Stimulated activated CD8-positive, alpha-beta memory T cell treated with anti-CD3 and anti-CD28 coated beads, Interleukin-15, amount 100 ng/mL, for 24 hours (primary cell): ENCODE results near the gene SH3BP4.

Experiments used
- DNase-seq: peaks from one replicate; pipeline ENCODE4 v3.0.0-alpha.2; 2020; ENCODE audit warnings: low read depth

SH3BP4 gene

DNA sequence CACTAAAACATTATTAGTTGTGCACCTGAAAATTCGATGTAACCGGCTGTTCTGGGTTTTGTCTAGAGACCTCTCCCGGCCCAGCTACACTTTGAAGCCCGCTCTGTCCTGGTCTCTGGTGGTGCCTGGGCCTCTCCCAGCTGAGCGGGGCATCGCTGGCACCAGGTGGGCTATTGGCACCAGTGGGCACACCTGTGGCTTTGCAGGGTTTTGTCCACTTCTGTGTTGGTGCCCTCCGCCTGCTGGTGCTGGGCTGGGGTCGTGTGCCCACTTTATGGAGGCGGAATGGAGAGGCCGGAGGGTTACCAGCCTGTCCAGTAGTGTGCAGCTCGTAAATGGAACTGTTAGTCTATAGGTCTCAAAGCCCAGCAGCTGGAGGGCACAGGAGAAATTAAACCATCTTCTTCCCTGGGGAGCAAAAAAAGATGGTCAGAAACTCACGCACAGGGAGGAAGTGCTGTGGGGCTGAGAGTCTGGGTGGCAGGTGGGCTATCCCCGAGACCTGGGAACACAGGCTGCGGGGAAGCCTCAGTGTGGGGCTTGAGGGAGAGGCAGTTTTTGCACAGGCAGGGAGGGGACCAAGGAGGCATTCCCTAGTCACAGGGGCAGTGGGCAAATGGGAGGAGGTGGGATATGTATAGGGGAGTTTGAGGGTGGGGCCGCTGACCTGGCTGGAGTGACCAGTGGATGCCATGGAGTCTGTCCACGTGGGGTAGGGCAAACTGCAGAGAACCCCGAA, 30.4 kb downstream of the SH3BP4 start:
- no peak for DNase-seq

DNA sequence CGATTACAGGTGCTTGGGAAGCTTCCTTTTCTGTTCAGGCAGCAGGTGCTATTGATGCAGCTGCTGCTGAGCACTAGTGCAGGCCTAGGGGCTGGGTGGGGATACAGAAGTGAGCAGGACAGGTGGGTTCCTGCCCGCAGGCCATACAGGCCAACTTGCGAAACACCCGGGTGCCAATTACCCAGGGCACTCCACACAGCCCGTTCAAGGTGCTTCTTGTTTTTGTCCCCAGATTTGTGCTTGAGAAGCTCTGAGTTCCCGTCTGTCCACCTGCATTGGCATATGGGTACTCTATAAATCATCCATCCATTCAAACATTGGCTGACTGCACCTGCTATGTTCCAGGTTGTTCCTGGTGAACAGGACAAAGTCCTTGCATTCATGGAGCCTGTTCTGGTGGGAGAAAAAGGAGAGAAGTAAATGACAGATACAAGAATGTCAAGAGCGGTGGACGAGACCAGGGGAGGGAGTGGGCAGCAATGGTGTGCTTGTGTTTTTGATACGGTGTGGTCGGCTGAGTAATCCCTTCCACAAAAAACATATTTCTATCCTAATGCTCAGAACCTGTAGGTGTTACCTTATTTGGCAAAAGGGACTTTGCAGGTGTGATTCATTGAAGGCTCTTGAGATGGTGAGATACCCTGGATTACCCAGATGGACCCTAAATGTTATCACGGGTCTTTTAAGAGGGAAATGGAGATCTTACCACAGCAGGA, 31.4 kb downstream of the SH3BP4 start:
- DNase-seq = no peak

DNA sequence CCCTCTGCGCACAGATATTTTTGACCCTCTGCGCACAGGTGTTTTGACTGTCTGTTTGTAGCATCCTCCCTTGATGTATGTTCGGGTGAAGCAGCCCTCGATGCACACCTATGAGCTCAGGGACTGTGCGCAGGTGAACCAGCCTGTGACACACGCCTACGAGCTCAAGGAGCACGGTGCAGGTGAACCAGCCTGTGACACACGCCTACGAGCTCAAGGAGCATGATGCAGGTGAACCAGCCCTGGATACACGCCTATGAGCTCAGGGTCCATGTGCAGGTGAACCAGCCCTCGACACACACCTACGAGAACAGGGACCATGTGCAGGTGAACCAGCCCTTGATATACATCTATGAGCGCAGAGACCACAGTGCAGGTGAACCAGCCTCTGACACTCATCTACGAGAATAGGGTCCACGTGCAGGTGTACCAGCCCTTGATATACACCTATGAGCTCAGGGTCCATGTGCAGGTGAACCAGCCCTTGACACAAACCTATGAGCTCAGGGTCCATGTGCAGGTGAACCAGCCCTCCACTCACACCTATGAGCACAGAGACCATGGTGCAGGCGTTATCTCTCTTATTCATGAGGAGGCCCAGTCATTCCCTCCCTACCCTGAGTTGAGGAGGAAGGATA, 33.9 kb downstream of the SH3BP4 start:
- DNase-seq = no peak

DNA sequence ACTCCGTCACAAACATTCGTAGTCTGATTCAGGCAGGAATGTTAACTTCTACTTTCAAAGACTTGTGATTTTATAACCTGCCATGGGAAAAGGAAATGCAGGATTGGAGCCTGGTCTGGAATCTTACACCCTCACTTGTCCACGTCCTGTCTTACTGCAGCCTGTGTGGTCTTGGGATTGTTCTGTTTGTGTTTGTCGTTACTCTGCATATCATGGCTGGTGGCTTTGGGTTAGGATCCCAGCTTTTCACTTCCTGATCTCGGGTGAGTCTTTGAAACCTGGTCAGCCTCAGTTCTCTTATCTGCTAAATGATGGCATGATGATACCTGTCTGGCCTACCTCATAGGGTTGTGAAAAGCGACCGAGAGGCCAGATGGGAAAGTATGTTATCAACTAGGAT, 34.6 kb downstream of the SH3BP4 start:
- no peak for DNase-seq

DNA sequence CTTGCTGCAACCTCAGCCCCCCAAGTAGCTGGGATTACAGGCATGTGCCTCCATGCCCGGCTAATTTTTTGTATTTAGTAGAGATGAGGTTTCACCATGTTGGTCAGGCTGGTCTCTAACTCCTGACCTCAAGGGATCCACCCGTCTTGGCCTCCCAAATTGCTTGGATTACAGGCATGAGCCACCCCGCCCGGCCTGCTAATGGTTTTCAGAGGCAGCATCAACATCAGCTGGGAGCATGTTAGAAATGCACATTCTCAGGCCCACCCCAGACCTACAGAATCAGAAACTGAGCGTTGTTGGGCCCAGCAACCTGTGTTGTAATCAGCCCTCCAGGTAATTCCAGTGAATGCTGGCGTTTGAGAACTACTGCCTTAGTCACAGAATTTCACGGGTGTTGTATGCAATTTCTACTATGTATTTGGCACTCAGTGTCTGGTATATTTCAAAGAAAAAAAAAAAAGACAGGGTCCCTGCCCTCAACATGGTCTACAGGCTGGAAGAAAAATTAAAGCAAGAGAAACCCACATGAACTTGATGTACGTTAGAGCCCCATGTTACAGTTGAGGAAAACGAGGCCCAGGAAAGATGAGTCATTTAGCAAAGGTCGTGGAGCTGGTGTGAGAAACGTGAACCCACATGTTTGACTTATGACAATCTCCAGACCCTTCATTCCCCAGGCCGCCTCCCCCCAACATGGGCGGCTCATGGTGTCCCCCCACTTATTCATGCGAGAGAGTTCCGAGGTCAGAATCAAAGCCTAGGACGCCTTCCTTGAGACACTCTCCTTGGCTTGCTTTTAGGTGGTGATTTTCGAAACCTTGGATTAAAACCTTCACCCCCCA, 35.3 kb downstream of the SH3BP4 start:
- no peak for DNase-seq

DNA sequence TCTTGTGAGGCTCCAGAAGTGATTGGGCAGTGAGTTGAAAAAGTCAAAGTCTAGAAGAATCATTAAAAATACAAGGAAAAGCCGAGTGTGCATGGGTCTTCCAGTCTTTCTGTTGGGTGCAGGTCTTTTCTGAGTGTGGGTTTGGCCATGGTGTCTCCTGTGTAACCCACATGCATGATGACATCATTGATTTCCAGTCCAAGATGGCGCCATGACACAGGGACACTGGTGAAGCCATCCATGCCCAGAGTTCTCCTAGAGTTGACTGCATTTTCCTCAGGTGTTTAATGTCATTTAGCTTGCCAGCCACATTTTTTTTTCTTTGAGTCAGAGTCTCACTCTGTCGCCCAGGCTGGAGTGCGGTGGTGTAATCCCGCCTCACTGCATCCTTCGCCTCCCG, 35.9 kb downstream of the SH3BP4 start:
- DNase-seq = no peak

DNA sequence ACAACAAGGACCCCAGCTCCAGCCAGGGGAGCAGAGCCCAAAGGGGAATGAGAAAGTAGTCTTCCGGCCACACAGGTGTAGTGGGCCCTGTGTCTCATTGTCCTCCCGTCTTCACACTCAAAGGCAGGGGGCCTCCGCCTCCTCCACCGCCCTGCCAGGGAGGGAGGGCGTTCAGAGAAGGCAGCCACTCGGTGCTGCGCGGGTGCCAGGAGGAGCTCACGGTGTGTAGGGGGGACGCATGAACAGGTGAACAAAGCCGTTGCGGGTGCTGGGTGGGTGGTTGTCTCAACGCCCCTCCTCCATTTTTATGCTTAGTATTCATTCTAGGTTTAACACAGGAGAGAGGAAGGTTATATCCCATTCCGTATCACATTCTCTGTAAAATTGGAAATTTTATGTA, 36.7 kb downstream of the SH3BP4 start:
- no peak for DNase-seq

DNA sequence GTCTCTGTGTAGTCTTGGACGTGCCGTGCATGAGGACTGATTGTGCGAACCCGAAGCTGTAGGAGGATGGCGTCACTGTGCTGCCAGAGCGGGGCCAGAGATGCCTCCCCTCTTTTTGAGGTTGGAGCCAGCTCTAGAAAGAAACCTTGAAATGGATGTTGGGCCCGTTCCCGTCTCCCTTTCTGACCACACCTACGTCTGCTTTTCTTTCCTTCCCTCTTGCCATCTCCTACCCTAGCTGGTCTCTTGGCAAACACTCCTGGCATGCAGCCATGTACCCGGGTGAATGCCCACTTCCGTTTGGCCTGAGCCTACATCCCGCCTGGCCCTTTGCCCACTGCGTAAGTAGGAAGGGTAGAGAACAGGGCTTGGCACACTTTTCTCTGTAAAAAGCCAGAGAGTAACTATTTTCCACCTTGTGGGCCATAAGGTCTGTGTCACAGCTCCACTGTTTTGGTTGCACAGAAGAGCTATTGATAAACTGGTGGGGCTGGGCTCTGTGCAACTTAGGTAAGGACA, 37.4 kb downstream of the SH3BP4 start:
- no peak for DNase-seq

DNA sequence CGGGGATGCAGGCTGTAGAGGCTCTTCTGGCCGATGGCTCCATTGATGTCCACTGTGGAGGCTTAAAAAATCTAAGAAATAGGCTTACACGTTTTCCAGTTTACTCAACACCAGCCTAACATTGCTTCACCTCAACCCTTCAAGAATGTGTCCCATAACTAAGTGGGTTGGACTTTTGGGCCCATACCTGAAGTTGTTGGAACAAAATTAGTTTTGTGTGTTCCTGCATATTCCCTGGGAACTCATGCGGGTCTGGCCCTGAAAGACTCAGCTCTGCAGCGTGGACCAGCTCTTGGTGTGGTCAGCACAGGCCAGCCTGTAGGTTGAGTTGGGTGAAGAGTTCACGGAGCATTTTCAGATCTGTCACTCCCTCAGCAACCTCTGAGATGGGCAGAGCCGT, 38.5 kb downstream of the SH3BP4 start:
- DNase-seq = no peak

DNA sequence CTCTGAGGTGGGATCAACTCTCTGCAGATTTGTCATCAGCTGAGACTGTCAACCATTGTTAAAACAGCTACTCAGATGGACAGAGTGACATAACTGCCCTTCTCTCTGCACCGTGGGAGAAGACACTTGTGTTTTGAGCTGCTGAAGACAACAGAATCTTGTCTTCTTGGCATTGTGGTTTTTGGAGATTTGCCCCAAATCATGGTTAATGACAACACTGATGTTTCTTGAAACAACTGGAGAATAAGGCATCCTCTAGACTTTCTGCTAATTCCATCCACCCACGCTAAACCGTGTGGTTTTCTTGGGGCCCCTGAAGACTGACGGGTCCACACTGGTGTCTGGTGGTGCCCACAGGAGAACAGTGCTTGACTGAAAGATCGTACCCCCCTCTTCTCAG, 39.5 kb downstream of the SH3BP4 start:
- DNase-seq = no peak

DNA sequence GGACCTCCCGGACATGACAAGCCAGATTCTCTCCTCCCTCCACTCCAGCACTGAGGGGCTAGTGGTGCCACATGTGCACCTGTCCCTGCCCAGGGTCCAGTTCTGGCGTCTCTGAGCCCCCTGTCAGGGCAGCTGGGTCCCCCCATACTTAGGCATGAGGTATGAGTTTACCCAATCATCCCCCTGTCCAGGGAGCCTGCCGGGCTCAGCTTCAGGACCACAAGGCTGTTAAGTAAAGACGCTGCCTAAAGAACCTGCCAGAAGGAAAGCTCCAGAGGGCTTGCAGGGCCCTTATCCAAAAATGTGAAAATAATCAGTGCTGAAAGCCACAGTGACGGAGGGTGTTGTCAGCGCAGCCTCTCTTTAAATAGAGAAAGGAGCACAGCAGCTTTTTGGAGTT, 40.0 kb downstream of the SH3BP4 start:
- DNase-seq = no peak

DNA sequence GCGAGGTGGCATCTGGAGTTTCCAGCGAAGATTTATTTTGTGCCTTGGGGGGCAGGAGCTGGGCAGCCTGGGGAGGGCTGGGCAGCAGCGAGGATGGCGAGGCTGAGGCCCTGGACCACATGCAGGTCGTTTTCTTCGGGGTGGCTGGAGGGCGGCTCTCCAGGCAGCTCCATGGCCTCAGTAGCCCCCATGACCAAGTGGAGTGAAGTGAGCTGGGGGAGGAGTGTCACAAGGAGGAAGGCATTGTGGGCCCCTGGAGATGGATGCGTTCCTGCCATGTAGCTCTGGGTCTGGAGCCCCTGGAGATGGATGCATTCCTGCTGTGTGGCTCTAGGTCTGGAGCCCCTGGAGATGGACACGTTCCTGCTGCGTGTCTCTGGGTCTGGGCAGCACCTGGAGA, 40.4 kb downstream of the SH3BP4 start:
- DNase-seq = no peak

DNA sequence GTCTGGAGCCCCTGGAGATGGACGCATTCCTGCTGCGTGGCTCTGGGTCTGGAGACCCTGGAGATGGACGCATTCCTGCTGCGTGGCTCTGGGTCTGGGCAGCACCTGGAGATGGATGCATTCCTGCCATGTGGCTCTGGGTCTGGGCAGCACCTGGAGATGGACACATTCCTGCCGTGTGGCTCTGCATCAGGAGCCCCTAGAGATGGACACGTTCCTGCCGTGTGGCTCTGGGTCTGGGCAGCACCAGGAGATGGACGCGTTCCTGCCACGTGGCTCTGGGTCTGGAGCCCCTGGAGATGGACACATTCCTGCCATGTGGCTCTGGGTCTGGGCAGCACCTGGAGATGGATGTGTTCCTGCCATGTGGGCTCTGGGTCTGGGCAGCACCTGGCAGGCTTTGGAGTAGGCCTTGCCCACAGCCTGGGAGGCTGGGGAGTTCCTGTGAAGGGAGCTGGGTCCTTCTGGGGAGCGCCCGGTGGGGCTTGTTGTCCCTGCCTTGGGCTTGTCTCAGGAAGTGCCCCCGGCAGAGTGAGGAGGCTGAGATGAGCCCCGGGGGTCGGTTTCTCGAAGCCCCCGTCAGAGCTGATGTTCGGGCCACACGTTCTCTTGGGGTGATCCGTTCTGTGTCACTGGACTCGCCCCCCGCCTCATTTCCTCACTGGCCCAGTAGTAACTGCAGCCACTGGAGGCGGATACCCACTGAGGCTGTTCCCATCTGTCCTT, 41.0 kb downstream of the SH3BP4 start:
- DNase-seq = no peak

DNA sequence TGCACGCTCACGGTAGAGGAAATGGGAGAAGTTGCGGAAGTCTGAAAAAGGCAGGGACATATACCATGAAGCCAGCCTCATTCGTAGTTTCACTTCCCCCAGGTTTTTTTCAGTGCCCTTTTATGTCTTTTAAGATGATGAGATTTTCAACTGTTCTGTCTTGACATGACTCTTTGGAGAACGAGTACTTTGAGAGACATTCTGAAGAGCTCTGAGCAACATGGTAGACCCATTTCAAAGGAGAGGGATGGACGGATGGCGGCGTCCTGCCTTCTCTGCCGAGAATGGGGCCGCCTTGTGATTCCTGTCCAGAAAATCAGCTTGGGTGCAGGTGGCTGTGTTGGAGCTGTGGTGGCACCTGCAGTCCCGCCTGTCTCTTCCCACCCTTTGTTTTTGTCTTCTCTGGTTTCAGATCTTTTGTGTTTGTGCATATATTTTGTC, 41.7 kb downstream of the SH3BP4 start:
- no peak for DNase-seq

DNA sequence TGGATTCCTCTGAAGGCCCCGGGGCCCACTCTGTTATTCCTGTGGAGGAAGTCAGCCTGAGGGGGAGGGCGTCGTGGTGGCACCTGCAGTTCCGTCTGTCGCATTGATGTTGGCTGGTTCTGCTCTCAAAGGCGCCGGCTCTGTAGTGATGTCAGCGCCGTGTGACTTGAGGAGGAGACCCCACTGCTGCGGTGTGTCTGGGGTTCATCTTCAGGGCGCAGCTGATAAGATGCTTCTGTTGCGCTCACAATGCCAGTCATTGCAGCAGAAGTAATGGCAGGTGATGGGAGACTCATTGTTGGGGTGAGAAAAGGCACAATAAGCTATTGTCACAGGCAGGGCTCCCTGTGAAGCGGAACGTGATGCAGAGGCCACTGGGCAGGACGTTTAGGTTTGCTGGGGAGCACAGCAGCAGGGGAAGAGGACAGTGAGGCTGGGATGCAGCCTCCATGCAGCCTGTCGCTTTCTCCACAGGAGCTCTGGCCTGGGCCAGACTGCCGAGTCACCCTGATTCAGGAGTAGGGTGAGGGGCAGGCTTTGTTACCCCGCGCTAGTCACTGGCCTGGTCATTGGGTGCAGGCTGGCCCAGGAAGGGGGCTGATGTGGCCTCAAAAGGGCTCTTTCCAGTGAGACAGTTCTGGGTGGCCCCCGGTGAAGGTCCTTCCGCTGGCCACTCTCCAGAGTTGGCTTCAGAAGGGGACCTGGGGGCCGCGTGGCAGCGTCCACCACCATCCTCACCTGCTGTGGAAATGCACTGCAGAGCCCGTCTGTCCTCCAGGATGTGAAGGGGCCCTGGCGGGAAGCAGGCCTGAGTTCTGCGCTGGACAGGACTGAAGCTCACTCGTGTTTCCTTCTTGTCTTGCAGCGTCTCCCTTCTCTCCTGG, 42.9 kb downstream of the SH3BP4 start:
- DNase-seq = no peak

DNA sequence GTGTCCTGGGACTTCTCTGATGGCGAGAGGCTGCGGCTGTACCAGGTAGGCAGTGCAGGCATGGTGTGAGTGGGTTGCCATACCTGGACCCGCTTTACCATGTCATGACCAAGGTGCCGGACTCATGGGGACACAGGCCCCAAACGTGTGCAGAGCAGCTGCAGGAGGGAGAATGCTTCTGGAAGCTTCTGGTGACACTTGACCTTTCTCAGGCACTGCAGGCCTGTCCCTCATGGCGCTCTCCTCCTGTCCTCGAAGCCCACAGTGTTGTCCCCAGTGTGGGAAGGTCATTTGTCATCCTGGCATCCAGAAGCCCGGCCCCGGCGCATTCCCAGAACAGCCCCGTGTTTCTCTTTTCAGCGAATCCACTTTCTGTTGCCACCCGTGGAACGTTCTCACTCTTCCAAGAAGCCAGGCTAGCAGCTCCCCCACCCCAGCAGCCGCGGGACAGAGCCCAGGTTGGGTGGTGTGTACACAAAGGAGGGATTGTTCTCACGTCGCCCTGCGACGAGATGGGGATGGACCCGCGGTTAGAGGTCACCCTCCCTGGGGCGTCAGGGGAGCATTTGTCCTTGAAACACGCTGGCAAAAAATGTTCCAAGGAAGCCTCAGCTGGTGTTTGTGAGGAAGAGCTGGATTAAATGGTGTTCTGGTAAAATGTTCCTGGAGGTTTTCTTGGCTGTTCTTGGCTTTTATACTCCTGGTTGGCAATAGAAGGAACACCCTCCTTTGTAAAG, 43.7 kb downstream of the SH3BP4 start:
- DNase-seq = no peak

DNA sequence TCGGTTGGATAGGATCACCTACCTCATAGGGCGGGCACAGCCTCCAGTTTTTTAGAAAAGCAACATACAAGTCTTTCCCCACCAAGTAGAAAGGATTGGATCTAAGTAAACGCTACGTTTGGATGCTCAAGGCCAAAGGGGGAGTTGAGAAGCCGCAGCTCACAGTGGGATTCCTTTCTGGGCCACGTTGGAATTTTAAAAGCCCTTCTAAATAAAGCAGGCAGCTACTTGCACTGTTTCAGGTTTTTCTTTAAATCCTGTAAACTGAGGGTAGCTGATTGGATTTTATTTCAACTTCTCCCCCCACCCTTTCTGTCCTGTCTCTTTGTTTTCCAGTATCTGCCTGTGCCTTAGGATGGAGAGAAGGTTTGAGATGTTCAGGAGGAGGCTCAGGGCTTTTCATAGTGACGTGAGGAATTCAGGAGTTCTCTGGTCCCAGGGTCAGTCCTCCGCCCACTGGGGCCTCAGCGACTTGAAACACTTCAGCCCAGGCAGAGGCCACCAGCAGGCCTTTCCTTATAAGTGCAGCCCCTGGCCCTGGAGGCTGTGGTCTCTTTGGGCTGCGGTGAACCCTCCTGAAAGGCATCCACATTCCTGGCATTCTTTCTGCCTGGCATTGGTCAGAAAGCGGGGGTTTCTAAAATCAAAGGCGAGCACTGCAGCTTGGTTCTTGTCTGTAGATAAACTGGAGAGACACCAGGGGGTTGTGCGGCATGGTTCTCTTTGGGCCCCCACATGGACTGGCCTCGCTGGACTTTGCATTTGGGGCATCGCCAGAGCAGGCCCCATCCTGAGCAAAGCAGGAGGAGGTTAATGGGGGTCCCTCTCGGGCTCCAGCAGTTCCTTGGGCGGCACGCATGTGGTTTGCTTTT, 44.5 kb downstream of the SH3BP4 start:
- no peak for DNase-seq

DNA sequence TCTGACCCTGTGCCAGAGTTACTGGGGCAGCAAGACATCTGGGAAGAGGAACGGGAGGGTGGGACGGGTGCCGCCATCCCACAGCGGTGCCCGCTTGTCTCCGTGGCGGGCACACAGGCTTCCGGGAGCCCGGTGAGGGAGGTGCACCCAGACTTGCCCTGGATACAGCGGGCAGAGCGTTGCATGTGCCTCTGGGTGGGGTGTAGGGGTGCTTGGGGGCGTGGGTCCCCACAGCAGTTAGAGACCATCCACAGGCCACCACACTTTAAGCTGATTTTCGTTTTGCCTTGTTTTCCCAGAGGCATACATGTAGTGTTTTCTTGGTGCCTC, 45.1 kb downstream of the SH3BP4 start:
- no peak for DNase-seq

DNA sequence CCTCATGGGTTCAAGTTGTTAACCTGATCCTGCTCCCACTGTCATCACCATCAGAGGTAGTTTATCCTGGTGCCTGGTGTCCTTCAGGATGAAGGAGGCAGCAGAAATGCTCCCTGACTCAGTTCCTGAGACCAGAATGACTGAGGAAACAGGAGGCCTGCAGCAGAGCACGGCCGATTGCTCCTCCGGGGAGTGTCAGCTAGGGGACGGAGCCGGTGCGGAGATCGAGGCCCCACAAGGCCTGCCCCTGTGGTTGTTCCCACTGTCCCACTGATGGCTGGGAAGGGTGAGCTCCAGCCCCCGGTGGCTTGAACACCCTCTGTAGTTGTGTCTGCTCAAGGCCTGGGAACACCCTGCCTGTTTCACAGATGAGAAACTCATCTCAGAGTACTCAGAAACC, 45.6 kb downstream of the SH3BP4 start:
- no peak for DNase-seq
